ENCODE results near the gene CCM2. TPM values are rescaled to one million over a fixed set of nuclear protein-coding genes. Genes with fewer than 3 reads are reported as not detected.
A peak's percentile ranks its signal among the peaks of the same experiment; 100 is the strongest.

CCM2 gene
- total RNA-seq, 2 experiments from 2014 or later, result 70.1 to 80.1 TPM

DNA sequence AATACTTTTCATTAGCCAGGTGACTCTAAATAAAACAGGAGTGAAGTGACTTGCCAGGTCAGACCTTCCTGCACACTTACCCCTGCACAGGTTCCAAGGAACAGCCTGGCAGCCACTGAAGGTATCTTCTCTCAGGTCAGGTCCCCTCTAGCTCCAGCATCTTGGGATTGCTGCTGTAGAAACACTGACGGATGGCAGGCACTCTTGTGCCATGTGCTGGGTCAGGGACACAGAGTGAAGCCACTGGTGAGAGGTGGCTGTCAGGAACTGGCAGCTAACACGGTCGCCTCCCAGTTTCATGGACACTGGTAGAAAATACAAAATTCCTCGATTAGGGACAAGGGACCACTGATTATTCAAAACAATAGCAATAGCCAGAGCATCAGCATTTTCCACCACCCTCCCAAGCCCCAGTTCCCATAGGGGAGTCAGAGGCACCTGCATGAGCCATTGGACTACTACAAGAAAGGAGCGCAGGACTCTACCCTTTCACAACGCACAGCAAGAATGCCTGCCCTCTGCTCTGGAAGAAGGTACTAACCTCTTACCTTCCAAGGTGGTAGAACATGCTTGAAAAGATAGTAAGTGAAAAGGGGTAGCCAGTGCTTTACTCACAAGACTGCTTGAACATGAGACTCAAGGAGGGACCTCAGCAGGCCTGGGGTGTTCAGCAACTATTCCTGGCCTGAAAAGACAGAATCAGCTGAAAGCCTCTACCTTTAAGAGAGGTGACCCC, 16.1 kb upstream of the CCM2 start:
- Mint-ChIP-seq H3K4me3 (peak overlapping the region; percentile 99), H3K27me3 (no peaks in the 10 kb centered on the region), H3K36me3 (ENCODE audit: low read depth) (peaks cover 59% of the 10 kb centered on the region), H3K4me1 (peaks cover 70% of the 10 kb centered on the region), H3K27ac (peak overlapping the region; percentile 99), H3K9me3 (ENCODE audit: low read depth) (no peaks in the 10 kb centered on the region)
- DNase-seq, result peak; percentile 23
- POLR2A ChIA-PET, result interaction anchor here (0.8 to 6.8 kb wide), 3 partner anchors 10 to 185 kb away, joined by 3 to 99 read pairs (median 12); partner anchors contain the start of gene CCM2
- CTCF ChIA-PET, result interaction anchor here (1.0 to 3.7 kb wide), 5 partner anchors 10 to 403 kb away, joined by 3 to 20 read pairs (median 6); no protein-coding TSS in a partner anchor
- no peak for ATAC-seq
- intact Hi-C loops (cut with DNase I, micrococcal nuclease), result loop anchor here (5.0 to 10.0 kb wide), 4 partner anchors 153 to 959 kb away; partner anchors contain the start of gene PPIA (in 1 of the 2)

- no peaks in the 10 kb centered on the region for H3K9me3 Mint-ChIP-seq (ENCODE audit: low read depth)
- CTCF ChIA-PET, result interaction anchor here (1.0 to 2.1 kb wide), 3 partner anchors 12 to 403 kb away, joined by 3 to 6 read pairs (median 4); no protein-coding TSS in a partner anchor
- H3K4me1 Mint-ChIP-seq, result peaks cover 72% of the 10 kb centered on the region
- H3K4me3 Mint-ChIP-seq, result peak overlapping the region; percentile 99
- intact Hi-C loops (cut with DNase I, micrococcal nuclease), result loop anchor here (5.0 to 10.0 kb wide), 4 partner anchors 153 to 960 kb away; partner anchors contain the start of gene PPIA (in 1 of the 2)
- POLR2A ChIA-PET, result interaction anchor here (2.7 to 6.8 kb wide), 2 partner anchors 10 to 15 kb away, joined by 12 to 99 read pairs; partner anchors contain the start of gene CCM2
- ATAC-seq, result no peak
- DNase-seq, result no peak
- peaks cover 55% of the 10 kb centered on the region for H3K36me3 Mint-ChIP-seq (ENCODE audit: low read depth)
- H3K27me3 Mint-ChIP-seq, result no peaks in the 10 kb centered on the region
- peak overlapping the region; percentile 99 for H3K27ac Mint-ChIP-seq
These were observed 15.6 kb upstream of the CCM2 start for GRCh38 chr7:44984478-44984758.

- POLR2A ChIA-PET, result interaction anchor here (0.6 to 6.8 kb wide), 6 partner anchors 11 to 124 kb away, joined by 5 to 99 read pairs (median 9); partner anchors contain the start of gene CCM2
- no peak for ATAC-seq
- H3K4me1 Mint-ChIP-seq, result peaks cover 64% of the 10 kb centered on the region
- no peaks in the 10 kb centered on the region for H3K9me3 Mint-ChIP-seq (ENCODE audit: low read depth)
- peaks cover 55% of the 10 kb centered on the region for H3K36me3 Mint-ChIP-seq (ENCODE audit: low read depth)
- intact Hi-C loops (cut with DNase I, micrococcal nuclease), result loop anchor here in 1 of 2 experiments (5.0 to 10.0 kb wide), 3 partner anchors 782 to 1058 kb away; partner anchors contain the start of gene UBE2D4
- CTCF ChIA-PET, result interaction anchor here (0.6 to 2.1 kb wide), 7 partner anchors 8 to 404 kb away, joined by 3 to 8 read pairs (median 4); no protein-coding TSS in a partner anchor
- peak; percentile 6 for DNase-seq
- H3K4me3 Mint-ChIP-seq, result peak overlapping the region; percentile 99
- H3K27me3 Mint-ChIP-seq, result no peaks in the 10 kb centered on the region
- H3K27ac Mint-ChIP-seq, result peak overlapping the region; percentile 99
These were observed 14.8 kb upstream of the CCM2 start for GRCh38 chr7:44985033-44985695.

- CTCF ChIA-PET, result interaction anchor here (0.6 to 2.1 kb wide), 5 partner anchors 8 to 150 kb away, joined by 3 to 8 read pairs (median 6); no protein-coding TSS in a partner anchor
- peaks cover 53% of the 10 kb centered on the region for H3K36me3 Mint-ChIP-seq (ENCODE audit: low read depth)
- H3K9me3 Mint-ChIP-seq (ENCODE audit: low read depth), result no peaks in the 10 kb centered on the region
- H3K4me1 Mint-ChIP-seq, result peaks cover 57% of the 10 kb centered on the region
- H3K27me3 Mint-ChIP-seq, result no peaks in the 10 kb centered on the region
- ATAC-seq, result no peak
- POLR2A ChIA-PET, result interaction anchor here (0.6 to 1.1 kb wide), 5 partner anchors 11 to 124 kb away, joined by 5 to 12 read pairs (median 8); partner anchors contain the start of gene CCM2
- H3K27ac Mint-ChIP-seq, result peak overlapping the region; percentile 99
- intact Hi-C loops (cut with DNase I, micrococcal nuclease), result loop anchor here (1.0 to 10.0 kb wide), 10 partner anchors 13 to 1059 kb away; partner anchors contain the start of genes OGDH (in 1 of the 2), PPIA (in 1 of the 2), PURB (in 1 of the 2) and TBRG4 (in 1 of the 2)
- peak overlapping the region; percentile 99 for H3K4me3 Mint-ChIP-seq
- no peak for DNase-seq
These were observed 14.1 kb upstream of the CCM2 start for GRCh38 chr7:44985900-44986217.

GRCh38 chr7:44986218-44987053, 13.6 kb upstream of the CCM2 start:
- Mint-ChIP-seq H3K4me3 (peak overlapping the region; percentile 99), H3K27me3 (no peaks in the 10 kb centered on the region), H3K9me3 (ENCODE audit: low read depth) (no peaks in the 10 kb centered on the region), H3K27ac (peak overlapping the region; percentile 99), H3K4me1 (peaks cover 52% of the 10 kb centered on the region), H3K36me3 (ENCODE audit: low read depth) (peaks cover 53% of the 10 kb centered on the region)
- peak; percentile 90 for ATAC-seq
- DNase-seq, result peak; percentile 99
- intact Hi-C loops (cut with DNase I, micrococcal nuclease), result loop anchor here (1.0 to 10.0 kb wide), 10 partner anchors 13 to 1059 kb away; partner anchors contain the start of genes OGDH (in 1 of the 2), PPIA (in 1 of the 2), PURB (in 1 of the 2) and TBRG4 (in 1 of the 2)
- ChIA-PET POLR2A (interaction anchor here (0.6 to 1.1 kb wide), 5 partner anchors 10 to 123 kb away, joined by 5 to 12 read pairs (median 8); partner anchors contain the start of gene CCM2), CTCF (interaction anchor here (0.6 to 2.1 kb wide), 5 partner anchors 8 to 150 kb away, joined by 3 to 8 read pairs (median 6); no protein-coding TSS in a partner anchor)

DNA sequence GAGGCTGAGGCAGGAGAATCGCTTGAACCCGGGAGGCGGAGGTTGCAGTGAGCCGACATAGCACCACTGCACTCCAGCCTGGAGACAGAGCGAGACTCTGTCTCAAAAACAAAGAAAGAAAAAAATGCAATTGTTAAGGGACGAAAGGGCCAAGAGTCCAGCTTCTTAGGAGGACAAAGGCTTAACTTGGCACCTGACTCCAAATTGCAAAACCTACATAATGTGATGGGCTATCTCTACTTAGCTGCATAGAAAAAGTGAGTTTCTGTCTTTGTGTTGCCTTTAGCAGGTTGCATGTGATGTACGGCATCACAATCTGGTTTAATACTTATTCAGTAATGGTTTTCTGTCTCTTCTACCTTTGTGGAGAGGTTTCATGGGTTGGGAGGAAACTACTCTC, 12.5 kb upstream of the CCM2 start:
- Mint-ChIP-seq H3K27ac (peak overlapping the region; percentile 99), H3K4me1 (peaks cover 44% of the 10 kb centered on the region), H3K27me3 (no peaks in the 10 kb centered on the region), H3K9me3 (ENCODE audit: low read depth) (no peaks in the 10 kb centered on the region), H3K36me3 (ENCODE audit: low read depth) (peaks cover 42% of the 10 kb centered on the region), H3K4me3 (peak overlapping the region; percentile 99)
- CTCF ChIA-PET, result no interaction called here
- ATAC-seq (no peak), DNase-seq (no peak)
- intact Hi-C loops (cut with DNase I, micrococcal nuclease), result loop anchor here in 1 of 2 experiments (2.0 to 10.0 kb wide), 4 partner anchors 191 to 1060 kb away; partner anchors contain the start of genes PPIA and UBE2D4
- POLR2A ChIA-PET, result interaction anchor here (0.7 kb wide), 1 partner anchor 9 kb away, joined by 3 read pairs; no protein-coding TSS in a partner anchor

GRCh38 chr7:44987996-44988395, 12.0 kb upstream of the CCM2 start:
- intact Hi-C loops (cut with DNase I, micrococcal nuclease), result loop anchor here in 1 of 2 experiments (2.0 to 10.0 kb wide), 4 partner anchors 191 to 1061 kb away; partner anchors contain the start of genes PPIA and UBE2D4
- Mint-ChIP-seq H3K4me1 (peaks cover 41% of the 10 kb centered on the region), H3K36me3 (ENCODE audit: low read depth) (peaks cover 37% of the 10 kb centered on the region)

DNA sequence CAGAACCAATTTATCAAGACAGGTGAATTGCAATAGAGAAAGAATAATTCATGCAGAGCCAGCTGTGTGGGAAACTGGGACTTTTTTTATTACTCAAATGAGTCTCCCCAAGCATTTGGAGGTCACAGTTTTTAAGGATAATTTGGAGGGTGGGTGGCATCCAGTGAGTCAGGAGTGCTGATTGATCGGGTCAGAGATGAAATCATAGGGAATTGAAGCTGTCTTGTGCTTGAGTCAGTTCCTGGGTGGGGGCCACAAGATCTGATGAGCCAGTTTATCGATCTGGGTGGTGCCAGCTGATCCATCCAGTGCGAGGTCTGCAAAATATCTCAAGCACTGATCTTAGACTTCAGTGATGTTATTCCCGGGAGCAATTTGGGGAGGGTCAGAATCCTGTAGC, 11.3 kb upstream of the CCM2 start:
- H3K4me3 Mint-ChIP-seq, result no peak overlapping the region

More at GRCh38 chr7:44987996-44988395, 12.0 kb upstream of the CCM2 start:
- POLR2A ChIA-PET, result interaction anchor here (0.7 kb wide), 2 partner anchors 8 to 9 kb away, joined by 3 to 4 read pairs; no protein-coding TSS in a partner anchor
- peak overlapping the region; percentile 99 for H3K4me3 Mint-ChIP-seq
- DNase-seq (no peak), ATAC-seq (no peak)
- no peaks in the 10 kb centered on the region for H3K9me3 Mint-ChIP-seq (ENCODE audit: low read depth)
- CTCF ChIA-PET, result interaction anchor here (0.6 to 1.6 kb wide), 2 partner anchors 34 to 148 kb away, joined by 3 to 4 read pairs; no protein-coding TSS in a partner anchor
- H3K27ac Mint-ChIP-seq, result peak overlapping the region; percentile 99
- no peaks in the 10 kb centered on the region for H3K27me3 Mint-ChIP-seq

GRCh38 chr7:44989132-44989531, 10.9 kb upstream of the CCM2 start:
- Mint-ChIP-seq H3K4me3 (no peak overlapping the region), H3K27ac (no peak overlapping the region)
- intact Hi-C loops (cut with DNase I, micrococcal nuclease), result loop anchor here in 1 of 2 experiments (5.0 to 10.0 kb wide), 3 partner anchors 778 to 1062 kb away; partner anchors contain the start of gene UBE2D4

More for the DNA sequence above, 11.3 kb upstream of the CCM2 start:
- H3K9me3 Mint-ChIP-seq (ENCODE audit: low read depth), result no peaks in the 10 kb centered on the region
- peaks cover 30% of the 10 kb centered on the region for H3K36me3 Mint-ChIP-seq (ENCODE audit: low read depth)
- H3K4me1 Mint-ChIP-seq, result peaks cover 34% of the 10 kb centered on the region
- no peak overlapping the region for H3K27ac Mint-ChIP-seq
- H3K27me3 Mint-ChIP-seq, result no peaks in the 10 kb centered on the region
- ATAC-seq (no peak), DNase-seq (peak; percentile 26)
- POLR2A ChIA-PET, result interaction anchor here (0.6 to 0.7 kb wide), 4 partner anchors 9 to 1387 kb away, joined by 3 to 6 read pairs (median 4); no protein-coding TSS in a partner anchor
- intact Hi-C loops (cut with DNase I, micrococcal nuclease), result loop anchor here in 1 of 2 experiments (5.0 to 10.0 kb wide), 3 partner anchors 779 to 1061 kb away; partner anchors contain the start of gene UBE2D4
- CTCF ChIA-PET, result interaction anchor here (0.6 to 1.6 kb wide), 3 partner anchors 10 to 433 kb away, joined by 3 to 10 read pairs (median 3); partner anchors contain the start of gene CCM2

More at GRCh38 chr7:44989132-44989531, 10.9 kb upstream of the CCM2 start:
- H3K9me3 Mint-ChIP-seq (ENCODE audit: low read depth), result no peaks in the 10 kb centered on the region
- DNase-seq (no peak), ATAC-seq (no peak)
- no peaks in the 10 kb centered on the region for H3K27me3 Mint-ChIP-seq
- H3K4me1 Mint-ChIP-seq, result peaks cover 31% of the 10 kb centered on the region
- POLR2A ChIA-PET, result interaction anchor here (0.6 to 0.7 kb wide), 3 partner anchors 10 to 1387 kb away, joined by 3 to 6 read pairs (median 4); no protein-coding TSS in a partner anchor
- H3K36me3 Mint-ChIP-seq (ENCODE audit: low read depth), result peaks cover 26% of the 10 kb centered on the region
- CTCF ChIA-PET, result interaction anchor here (0.6 to 1.6 kb wide), 3 partner anchors 9 to 434 kb away, joined by 3 to 10 read pairs (median 3); partner anchors contain the start of gene CCM2

Measured in activated CD4-positive, alpha-beta T cell treated with anti-CD3 and anti-CD28 coated beads for 36 hours (primary cell).